Measurements from ENCODE around the gene LPP.

DNA sequence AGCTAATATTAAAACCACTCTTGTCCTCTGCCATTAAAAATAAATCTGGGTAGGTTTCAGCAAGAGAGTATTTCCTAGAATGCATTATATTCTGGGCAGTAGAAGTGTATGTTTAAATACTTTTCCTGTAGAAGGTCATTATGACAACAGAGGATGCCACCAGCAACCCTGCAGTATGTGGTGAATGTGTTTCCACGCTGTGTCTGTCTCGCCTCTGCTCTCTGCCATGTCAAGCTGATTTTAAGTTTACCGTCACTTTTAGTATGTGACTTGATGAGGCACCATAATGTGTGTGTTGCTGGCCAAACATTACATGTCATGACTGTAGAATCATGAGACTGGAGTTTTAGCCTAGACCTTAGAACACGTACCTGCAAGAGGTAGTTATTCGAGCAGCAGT lies 211.2 kb downstream of the LPP start:
- no peak for TF ChIP-seq EP300 (IDR thresholded peaks at IDR 0.05)
- TF ChIP-seq, protein P1, sequence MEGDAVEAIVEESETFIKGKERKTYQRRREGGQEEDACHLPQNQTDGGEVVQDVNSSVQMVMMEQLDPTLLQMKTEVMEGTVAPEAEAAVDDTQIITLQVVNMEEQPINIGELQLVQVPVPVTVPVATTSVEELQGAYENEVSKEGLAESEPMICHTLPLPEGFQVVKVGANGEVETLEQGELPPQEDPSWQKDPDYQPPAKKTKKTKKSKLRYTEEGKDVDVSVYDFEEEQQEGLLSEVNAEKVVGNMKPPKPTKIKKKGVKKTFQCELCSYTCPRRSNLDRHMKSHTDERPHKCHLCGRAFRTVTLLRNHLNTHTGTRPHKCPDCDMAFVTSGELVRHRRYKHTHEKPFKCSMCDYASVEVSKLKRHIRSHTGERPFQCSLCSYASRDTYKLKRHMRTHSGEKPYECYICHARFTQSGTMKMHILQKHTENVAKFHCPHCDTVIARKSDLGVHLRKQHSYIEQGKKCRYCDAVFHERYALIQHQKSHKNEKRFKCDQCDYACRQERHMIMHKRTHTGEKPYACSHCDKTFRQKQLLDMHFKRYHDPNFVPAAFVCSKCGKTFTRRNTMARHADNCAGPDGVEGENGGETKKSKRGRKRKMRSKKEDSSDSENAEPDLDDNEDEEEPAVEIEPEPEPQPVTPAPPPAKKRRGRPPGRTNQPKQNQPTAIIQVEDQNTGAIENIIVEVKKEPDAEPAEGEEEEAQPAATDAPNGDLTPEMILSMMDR (IDR thresholded peaks at IDR 0.05): no peak
